Activated T-helper 1 cell treated with anti-CD3 and anti-CD28 coated beads, Interleukin-12 subunit alpha, Interleukin-12 subunit beta, Interleukin-2, Interleukin-4 antibody, amounts not matched to agents 30 ng/mL and 10 ng/mL and 1 ng/mL, durations not matched to agents 14 hours and 24 hours and 36 hours (primary cell): ENCODE results near the gene ATP10B. TPM values are rescaled to one million over a fixed set of nuclear protein-coding genes. Genes with fewer than 3 reads are reported as not detected.

Experiments
- DNase-seq: peaks from one replicate; pipeline ENCODE4 v3.0.0; 2021; ENCODE audit warnings: low spot score
- H3K27ac Mint-ChIP-seq: one replicate; pipeline ENCODE4 v1.8.0; 2021; ENCODE audit warnings: mild to moderate bottlenecking, mixed read lengths
- H3K27me3 Mint-ChIP-seq: one replicate; pipeline ENCODE4 v1.8.0; 2022; ENCODE audit warnings: mild to moderate bottlenecking, moderate library complexity, mixed read lengths; ENCODE audit not compliant: insufficient read depth
- H3K36me3 Mint-ChIP-seq: one replicate; pipeline ENCODE4 v1.8.0; 2021; ENCODE audit warnings: low read depth, mixed read lengths
- H3K4me1 Mint-ChIP-seq: one replicate; pipeline ENCODE4 v1.8.0; 2021; ENCODE audit warnings: low read depth, mixed read lengths
- H3K4me3 Mint-ChIP-seq: one replicate; pipeline ENCODE4 v1.8.0; 2021; ENCODE audit warnings: mild to moderate bottlenecking, moderate library complexity, mixed read lengths
- H3K9me3 Mint-ChIP-seq: one replicate; pipeline ENCODE4 v1.8.0; 2021; ENCODE audit warnings: mixed read lengths
- intact Hi-C: fragments of 100-400 bp; cut with micrococcal nuclease; formaldehyde crosslinking; loops from one replicate; pipeline ENCODE4 v1.15.1; 2024
- total RNA-seq: library from RNA; stranded (reverse); gene quantifications from 2 replicates; pipeline ENCODE4 v1.2.3, GENCODE V29; 2022

ATP10B gene
- total RNA-seq, 1 donor from 2014 or later = not detected

DNA sequence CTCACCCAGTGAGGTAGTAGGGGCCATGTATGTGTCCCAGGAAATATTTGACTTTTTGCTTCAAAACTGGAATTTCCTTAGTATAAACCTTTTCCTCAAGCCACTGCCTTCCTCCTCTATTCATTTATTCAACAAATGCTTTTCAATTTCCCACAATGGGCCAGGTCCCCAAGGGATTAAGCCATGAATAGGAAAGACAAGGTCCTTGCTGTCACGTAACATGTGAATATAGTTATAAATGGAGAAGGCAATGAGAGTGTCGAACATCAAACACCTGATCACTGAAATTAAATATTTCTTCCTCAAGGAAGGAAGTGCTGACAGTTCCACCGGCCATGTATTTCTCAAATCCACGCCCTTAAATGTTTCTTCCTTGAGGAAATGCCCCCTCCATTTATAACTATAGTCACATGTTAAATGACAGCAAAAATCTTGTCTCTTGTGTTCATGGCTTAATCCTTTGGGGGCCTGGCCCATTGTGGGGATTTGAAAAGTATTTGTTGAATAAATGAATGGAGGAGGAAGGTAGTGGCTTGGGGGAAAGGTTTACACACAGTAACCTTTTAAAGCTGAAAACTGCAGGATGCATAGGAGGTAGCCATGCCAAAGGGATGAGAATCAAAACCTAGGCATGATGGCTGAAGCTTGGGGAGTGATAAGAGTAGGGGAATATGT lies 284.8 kb downstream of the ATP10B start:
- no peak for DNase-seq
- Mint-ChIP-seq H3K4me1 (no peaks in the 10 kb centered on the region), H3K4me3 (no peak overlapping the region), H3K9me3 (no peaks in the 10 kb centered on the region), H3K27me3 (peaks cover 7% of the 10 kb centered on the region), H3K27ac (no peak overlapping the region), H3K36me3 (no peaks in the 10 kb centered on the region)
- intact Hi-C loops = no loop called here

GRCh38 chr5:160565376-160565775 lies 286.6 kb downstream of the ATP10B start:
- Mint-ChIP-seq H3K9me3 (no peaks in the 10 kb centered on the region), H3K27ac (no peak overlapping the region), H3K4me1 (no peaks in the 10 kb centered on the region), H3K4me3 (no peak overlapping the region), H3K36me3 (no peaks in the 10 kb centered on the region), H3K27me3 (peaks cover 5% of the 10 kb centered on the region)
- intact Hi-C loops = no loop called here
- DNase-seq = no peak

DNA sequence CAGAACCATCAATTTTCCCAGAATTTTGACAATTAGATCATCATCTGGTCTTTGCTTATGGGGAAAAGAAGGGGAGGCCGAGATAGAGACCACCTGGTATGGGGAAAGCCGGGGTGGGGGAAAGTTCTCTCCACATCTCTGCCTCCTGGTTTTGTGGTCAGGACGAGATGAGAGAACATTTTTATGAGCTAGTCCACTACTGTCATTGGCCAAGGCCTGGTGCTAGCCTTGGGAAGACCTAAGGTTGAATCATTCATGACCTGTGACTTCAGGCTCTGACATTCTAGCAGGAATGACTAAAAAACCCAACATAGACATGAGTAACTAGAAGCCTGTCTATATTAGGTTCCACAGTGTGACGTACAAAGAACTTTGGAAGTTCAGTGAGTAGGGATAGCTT lies 295.2 kb downstream of the ATP10B start:
- intact Hi-C loops = no loop called here
- Mint-ChIP-seq H3K36me3 (no peaks in the 10 kb centered on the region), H3K27me3 (peaks cover 5% of the 10 kb centered on the region), H3K9me3 (no peaks in the 10 kb centered on the region), H3K4me1 (no peaks in the 10 kb centered on the region), H3K4me3 (no peak overlapping the region), H3K27ac (no peak overlapping the region)
- DNase-seq = no peak

DNA sequence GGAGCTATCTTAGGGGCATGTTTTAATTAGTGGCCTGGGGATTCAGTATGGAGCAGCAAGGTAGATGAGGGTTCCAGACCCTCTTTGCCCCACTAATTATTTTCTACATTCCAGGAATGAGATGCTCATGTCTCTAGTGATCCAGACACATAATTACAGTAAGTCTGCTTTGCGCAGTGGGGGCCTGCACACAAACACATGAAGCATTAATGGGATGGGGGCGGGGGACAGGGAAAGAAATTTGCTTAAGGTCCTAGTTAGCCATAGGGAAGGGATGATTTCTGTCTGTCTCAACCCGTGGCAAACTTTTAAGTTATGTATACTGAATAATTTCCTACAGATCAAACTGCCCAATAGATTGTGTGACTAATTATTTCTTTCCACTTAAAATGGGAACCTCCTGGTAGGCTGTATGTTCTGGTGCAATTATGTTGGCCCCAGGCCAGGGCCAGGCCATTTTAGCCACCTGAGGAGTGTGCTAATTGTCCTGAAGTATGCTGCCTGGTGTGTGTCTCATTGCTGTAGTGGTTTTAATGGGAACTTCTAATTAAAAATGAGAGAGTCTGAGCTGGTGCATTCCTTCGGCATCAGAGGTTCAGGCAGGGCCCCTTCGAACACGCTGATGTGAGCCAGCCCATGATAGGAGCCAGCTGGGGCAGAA lies 295.9 kb downstream of the ATP10B start:
- H3K36me3 Mint-ChIP-seq = no peaks in the 10 kb centered on the region
- no peaks in the 10 kb centered on the region for H3K4me1 Mint-ChIP-seq
- H3K27me3 Mint-ChIP-seq = peaks cover 6% of the 10 kb centered on the region

GRCh38 chr5:160555581-160555970 lies 296.4 kb downstream of the ATP10B start:
- intact Hi-C loops = no loop called here
- Mint-ChIP-seq H3K4me1 (no peaks in the 10 kb centered on the region), H3K4me3 (no peak overlapping the region), H3K36me3 (no peaks in the 10 kb centered on the region), H3K9me3 (no peaks in the 10 kb centered on the region), H3K27ac (no peak overlapping the region), H3K27me3 (peaks cover 6% of the 10 kb centered on the region)
- DNase-seq = no peak

More for the DNA sequence above, 295.9 kb downstream of the ATP10B start:
- no peak for DNase-seq
- Mint-ChIP-seq H3K27ac (no peak overlapping the region), H3K9me3 (no peaks in the 10 kb centered on the region), H3K4me3 (no peak overlapping the region)
- intact Hi-C loops = no loop called here

- Mint-ChIP-seq H3K27me3 (peaks cover 6% of the 10 kb centered on the region), H3K4me1 (peaks cover 25% of the 10 kb centered on the region), H3K4me3 (no peak overlapping the region), H3K9me3 (peaks cover 4% of the 10 kb centered on the region), H3K27ac (no peak overlapping the region), H3K36me3 (no peaks in the 10 kb centered on the region)
- DNase-seq = no peak
- intact Hi-C loops = no loop called here
Observed at GRCh38 chr5:160550075-160550474, 301.9 kb downstream of the ATP10B start.

GRCh38 chr5:160548949-160549645 lies 302.9 kb downstream of the ATP10B start:
- no peak for DNase-seq
- Mint-ChIP-seq H3K27me3 (peaks cover 6% of the 10 kb centered on the region), H3K36me3 (no peaks in the 10 kb centered on the region), H3K4me3 (no peak overlapping the region), H3K4me1 (peaks cover 28% of the 10 kb centered on the region), H3K9me3 (peaks cover 4% of the 10 kb centered on the region), H3K27ac (peak overlapping the region; percentile 1)
- intact Hi-C loops = no loop called here

- no peak overlapping the region for H3K27ac Mint-ChIP-seq
- H3K4me1 Mint-ChIP-seq = peaks cover 37% of the 10 kb centered on the region
- peaks cover 4% of the 10 kb centered on the region for H3K9me3 Mint-ChIP-seq
- no peak for DNase-seq
- H3K4me3 Mint-ChIP-seq = no peak overlapping the region
- intact Hi-C loops = no loop called here
- peaks cover 6% of the 10 kb centered on the region for H3K27me3 Mint-ChIP-seq
- H3K36me3 Mint-ChIP-seq = no peaks in the 10 kb centered on the region
Observed at GRCh38 chr5:160547872-160548271, 304.1 kb downstream of the ATP10B start.

GRCh38 chr5:160547061-160547460 lies 304.9 kb downstream of the ATP10B start:
- DNase-seq = no peak
- H3K9me3 Mint-ChIP-seq = peaks cover 4% of the 10 kb centered on the region
- intact Hi-C loops = no loop called here
- no peaks in the 10 kb centered on the region for H3K36me3 Mint-ChIP-seq
- no peak overlapping the region for H3K4me3 Mint-ChIP-seq
- H3K27ac Mint-ChIP-seq = no peak overlapping the region
- H3K4me1 Mint-ChIP-seq = peaks cover 41% of the 10 kb centered on the region
- peaks cover 2% of the 10 kb centered on the region for H3K27me3 Mint-ChIP-seq

DNA sequence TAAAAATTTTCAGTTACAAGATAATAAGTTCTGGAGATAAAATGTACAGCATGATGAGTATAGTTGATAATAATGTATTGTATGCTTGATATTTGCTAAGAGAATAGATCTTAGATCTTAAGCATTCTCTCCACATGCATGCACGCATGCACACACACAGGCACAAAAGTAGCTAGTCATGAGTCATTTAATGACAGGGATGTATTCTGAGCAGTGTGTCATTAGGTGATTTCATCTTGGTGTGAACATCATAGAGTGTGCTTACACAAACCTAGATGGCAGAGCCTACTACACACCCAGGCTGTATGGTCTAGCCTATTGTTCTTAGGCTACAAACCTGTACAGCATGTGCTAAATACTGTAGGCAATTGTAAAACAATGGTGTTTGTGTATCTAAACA lies 306.2 kb downstream of the ATP10B start:
- H3K27ac Mint-ChIP-seq = no peak overlapping the region
- peaks cover 4% of the 10 kb centered on the region for H3K9me3 Mint-ChIP-seq
- no peak for DNase-seq
- no peak overlapping the region for H3K4me3 Mint-ChIP-seq
- H3K27me3 Mint-ChIP-seq = no peaks in the 10 kb centered on the region
- H3K4me1 Mint-ChIP-seq = peaks cover 41% of the 10 kb centered on the region
- intact Hi-C loops = no loop called here
- no peaks in the 10 kb centered on the region for H3K36me3 Mint-ChIP-seq

DNA sequence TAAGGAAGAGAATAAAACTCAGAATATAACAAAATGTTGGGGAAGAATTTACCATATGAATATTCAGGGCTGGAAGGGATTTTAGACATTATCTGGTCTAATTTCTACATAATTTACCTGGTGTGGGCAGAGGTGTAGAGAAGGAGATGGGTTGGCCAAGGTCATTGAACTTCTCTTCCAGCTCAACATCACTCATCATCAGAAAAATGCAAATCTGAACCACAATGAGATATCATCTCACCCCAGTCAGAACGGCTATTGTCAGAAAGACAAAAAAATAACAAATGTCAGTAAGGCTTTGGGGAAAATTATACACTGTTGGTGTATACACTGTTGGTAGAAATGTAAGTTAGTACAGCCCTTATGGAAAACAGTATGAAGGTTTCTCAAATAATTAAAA lies 308.6 kb downstream of the ATP10B start:
- intact Hi-C loops = no loop called here
- DNase-seq = no peak
- Mint-ChIP-seq H3K36me3 (no peaks in the 10 kb centered on the region), H3K4me3 (no peak overlapping the region), H3K27ac (no peak overlapping the region), H3K27me3 (no peaks in the 10 kb centered on the region), H3K4me1 (peaks cover 35% of the 10 kb centered on the region), H3K9me3 (peaks cover 4% of the 10 kb centered on the region)

DNA sequence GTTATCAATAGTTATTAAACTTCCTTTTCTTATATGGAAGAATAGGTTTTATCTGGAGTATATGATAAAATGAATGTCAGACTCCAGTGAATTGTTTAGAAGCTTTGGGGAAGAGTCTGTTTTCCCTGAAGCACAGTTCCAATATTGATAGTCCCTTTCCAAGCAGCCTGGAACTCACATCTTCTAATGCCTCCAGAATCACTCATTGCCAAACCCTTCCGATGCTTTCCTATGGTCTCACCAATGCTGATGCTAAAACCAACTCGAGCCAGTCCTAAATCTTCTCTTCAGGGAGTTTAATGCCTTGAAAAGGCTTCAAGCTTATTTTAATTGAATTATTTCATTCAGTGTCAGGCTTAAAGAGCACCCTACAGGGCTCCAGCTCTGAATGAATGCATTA lies 309.2 kb downstream of the ATP10B start:
- H3K4me1 Mint-ChIP-seq = peaks cover 35% of the 10 kb centered on the region
- H3K27ac Mint-ChIP-seq = no peak overlapping the region
- intact Hi-C loops = no loop called here
- H3K4me3 Mint-ChIP-seq = no peak overlapping the region
- no peak for DNase-seq
- peaks cover 4% of the 10 kb centered on the region for H3K9me3 Mint-ChIP-seq
- H3K27me3 Mint-ChIP-seq = no peaks in the 10 kb centered on the region
- no peaks in the 10 kb centered on the region for H3K36me3 Mint-ChIP-seq

DNA sequence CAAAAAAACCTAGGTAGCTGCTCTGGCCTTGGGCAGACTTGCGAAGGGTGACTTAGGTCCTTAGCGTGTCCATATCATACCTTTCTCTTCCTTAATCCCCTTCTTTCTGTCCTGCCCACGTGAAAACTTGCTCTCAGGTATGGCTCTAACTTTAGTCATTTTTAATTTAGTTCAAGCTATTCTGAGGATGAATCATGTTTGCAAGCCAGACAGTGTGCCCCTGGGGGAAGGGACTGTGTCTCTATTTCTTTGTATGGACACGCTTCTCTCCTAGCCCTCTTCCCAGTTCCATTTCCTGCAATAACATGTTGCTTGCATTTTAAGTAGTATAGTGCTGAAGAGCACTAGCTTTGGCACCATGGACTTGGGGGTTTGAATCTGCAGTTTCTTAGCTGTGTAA lies 309.7 kb downstream of the ATP10B start:
- Mint-ChIP-seq H3K9me3 (peaks cover 4% of the 10 kb centered on the region), H3K4me3 (no peak overlapping the region), H3K27me3 (no peaks in the 10 kb centered on the region), H3K36me3 (no peaks in the 10 kb centered on the region), H3K27ac (no peak overlapping the region), H3K4me1 (peaks cover 32% of the 10 kb centered on the region)
- no peak for DNase-seq
- intact Hi-C loops = no loop called here
